CD4-positive, alpha-beta T cell treated with Interleukin-2 at 100 ng/mL for 4 hours (primary cell): Measurements from ENCODE around the gene PLPP2.

Experiments
- DNase-seq: peaks from one replicate; pipeline ENCODE4 v3.0.0-alpha.2; 2020; ENCODE audit warnings: low spot score

PLPP2 gene

DNA sequence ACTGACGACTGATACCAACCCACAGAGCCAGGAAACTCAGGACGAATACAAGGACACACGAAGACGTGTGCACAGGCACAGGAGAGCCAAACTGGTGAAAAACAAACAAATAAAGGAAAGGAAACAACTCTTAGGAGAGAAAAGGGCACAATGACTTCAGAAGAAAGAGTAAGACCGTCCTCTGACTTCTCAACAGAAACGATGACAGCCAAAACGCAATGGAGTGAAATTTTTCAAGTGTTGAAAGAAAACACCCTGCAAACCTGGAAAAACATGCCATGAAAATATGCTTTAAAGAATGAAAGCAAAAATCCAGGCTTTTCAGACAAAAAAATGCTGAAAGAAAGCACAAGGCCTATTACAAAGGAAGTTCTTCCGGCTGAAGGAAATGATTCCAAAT lies 24.6 kb upstream of the PLPP2 start:
- DNase-seq = no peak

DNA sequence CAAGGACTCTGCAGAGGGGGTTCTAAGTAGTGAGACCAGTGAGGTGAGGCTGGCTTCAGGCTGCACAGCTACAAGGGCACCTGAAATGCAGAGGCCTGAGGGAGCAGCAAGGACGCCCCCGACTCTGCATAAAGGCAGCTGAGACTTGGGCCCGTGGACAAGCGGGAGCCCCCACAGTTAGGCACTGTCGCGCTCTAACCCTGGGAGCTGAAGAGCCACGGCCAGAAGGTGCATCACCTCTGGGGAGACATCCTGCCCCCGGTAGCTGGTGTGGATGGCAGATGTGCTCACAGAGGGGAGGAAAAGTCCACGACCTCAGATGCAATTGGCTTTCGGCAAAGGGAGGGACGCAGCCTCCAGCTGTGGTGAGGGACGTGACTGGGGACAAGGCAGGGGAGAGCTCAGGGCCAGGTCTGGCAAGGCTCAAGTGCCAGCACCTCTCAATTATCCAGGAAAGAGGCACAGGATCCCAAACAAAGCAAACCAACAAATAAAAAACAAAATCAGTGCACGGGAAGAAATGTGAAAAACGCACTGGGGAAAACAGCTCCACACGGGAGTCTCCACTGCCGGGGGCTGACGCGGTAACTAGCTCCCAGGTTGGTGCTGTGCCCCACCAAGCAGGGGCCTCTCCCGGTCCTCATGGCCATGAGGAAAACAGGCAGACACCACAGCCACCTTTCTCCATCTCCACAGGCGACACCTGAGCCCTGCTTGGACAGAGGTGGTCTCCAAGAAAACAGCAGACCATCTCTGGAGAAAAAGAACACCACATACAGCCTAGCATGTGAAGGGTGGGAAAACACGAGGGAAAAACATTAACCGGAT lies 23.0 kb upstream of the PLPP2 start:
- DNase-seq = no peak

DNA sequence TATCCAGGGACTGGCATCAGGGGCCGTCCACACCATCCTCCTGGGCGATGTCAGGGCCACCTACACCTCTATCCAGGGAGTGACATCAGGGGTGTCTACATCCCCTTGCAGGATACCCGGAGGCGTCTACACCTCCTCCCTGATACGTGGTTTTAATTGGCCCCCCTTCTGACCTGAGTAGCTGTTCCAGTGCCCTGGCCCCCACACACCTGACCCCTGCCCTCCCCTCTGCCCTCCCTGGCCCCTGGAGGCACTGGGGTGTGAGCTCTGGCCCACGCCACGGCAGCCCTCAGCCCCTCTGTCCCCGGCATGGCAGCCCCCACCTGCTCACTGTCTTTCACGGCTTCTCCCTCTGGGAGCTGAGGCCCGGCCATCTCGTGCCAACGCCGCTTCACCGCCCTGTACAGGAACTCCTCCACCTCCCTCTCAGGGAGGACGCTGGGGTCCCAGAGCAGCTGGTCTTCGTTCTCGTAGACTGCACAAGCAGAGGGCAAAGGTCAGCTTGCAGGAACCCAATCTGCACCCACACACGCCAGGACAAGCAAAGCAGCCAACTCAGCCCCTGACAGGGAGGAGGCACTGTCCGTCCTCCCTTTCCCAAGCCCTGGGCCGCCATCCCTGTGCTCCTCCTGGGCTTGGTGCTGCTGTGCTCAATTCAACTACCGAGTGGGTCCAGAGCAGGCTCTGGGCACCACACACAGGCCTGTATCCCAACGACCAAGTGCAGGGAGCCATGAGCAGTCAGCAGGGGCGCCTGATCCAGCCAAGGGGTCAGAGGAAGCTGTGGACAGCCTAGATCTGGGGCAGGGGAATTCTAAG lies 22.2 kb upstream of the PLPP2 start:
- no peak for DNase-seq

DNA sequence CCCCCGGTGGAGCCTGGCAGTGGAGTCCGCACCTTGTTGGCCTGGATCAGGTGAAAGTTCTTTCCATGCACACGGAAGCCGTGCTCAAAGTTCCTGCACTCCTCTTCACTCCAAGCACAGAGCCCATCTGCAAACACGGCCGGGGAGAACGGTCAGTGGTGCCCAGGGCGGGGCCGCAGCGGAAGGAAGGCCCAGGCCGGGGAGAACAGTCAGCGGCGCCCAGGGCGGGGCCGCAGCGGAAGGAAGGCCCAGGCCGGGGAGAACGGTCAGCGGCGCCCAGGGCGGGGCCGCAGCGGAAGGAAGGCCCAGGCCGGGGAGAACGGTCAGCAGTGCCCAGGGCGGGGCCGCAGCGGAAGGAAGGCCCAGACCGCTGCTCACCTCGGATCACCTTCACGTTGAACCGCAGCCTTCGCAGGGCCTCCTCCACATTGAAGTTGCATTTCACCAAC lies 20.6 kb upstream of the PLPP2 start:
- DNase-seq = no peak

DNA sequence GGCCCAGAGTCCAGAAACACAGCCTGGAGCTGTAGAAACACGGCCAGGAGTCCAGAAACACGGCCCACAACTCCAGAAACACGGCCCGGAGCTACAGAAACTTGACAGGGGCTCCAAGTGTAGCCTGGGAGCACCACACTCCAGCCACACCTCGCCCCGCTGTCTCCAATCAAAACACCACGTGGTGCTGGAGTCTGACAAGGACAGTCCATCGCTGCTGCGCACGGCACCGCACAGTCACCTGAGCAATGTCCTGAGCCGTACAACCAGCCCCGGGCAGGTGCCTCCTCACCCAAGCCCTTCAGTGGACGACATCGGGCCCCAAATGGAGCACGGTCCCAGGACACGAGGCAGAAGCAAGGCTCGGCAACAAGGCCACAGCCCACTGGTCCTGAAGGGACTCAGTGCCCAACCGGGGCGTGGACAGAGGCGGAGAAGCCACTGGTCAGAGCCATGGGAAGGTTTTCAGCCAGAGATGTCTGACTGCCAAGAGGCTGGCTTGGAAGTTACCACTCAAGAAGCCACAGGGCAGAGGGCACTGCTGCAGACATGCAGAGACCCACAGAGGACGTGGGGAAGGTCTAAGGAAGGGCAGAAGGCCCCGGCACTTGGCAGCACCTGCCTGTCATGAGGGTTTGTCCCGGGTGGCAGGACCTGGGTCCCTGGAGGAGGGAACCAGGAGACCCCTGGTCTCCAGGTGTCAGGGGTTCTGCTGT lies 19.7 kb upstream of the PLPP2 start:
- DNase-seq = no peak

DNA sequence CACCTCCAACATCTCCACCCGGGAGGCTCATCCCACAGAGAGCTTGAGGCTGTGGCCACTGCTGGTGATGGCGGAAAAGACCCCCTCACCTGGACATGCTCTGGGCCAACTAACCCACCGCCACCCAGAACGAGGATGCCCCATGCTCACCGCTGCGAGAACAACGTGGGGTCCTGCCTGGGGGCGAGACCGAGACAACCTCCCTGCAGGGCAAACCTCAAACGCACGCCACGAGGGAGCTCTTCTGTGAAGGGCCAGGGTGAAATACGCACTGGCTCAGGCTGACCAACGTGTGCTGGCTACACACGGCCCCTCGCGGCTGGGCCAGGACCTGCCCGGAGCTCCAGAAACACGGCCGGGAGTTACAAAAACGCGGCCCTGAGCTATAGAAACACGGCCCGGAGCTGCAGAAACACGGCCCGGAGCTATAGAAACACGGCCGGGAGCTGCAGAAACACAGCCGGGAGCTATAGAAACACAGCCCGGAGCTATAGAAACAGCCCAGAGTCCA lies 19.0 kb upstream of the PLPP2 start:
- DNase-seq = no peak

DNA sequence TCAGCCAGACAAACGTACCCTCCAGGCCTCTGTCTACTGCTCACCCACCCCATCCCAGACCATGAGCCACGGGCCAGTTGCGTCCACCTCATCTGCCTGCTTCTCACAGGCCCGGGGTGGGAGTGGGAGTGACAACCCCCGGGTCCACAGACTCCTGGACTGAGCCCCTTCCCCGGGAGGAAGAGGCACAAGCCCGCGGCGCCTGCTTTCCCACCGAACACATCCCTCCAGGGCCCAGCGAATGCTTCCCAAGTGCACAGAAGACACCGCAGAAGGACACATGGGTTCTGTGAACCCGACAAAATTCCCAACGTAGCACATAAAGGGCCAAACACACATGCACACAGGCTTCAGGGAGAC lies 18.0 kb upstream of the PLPP2 start:
- DNase-seq = no peak

DNA sequence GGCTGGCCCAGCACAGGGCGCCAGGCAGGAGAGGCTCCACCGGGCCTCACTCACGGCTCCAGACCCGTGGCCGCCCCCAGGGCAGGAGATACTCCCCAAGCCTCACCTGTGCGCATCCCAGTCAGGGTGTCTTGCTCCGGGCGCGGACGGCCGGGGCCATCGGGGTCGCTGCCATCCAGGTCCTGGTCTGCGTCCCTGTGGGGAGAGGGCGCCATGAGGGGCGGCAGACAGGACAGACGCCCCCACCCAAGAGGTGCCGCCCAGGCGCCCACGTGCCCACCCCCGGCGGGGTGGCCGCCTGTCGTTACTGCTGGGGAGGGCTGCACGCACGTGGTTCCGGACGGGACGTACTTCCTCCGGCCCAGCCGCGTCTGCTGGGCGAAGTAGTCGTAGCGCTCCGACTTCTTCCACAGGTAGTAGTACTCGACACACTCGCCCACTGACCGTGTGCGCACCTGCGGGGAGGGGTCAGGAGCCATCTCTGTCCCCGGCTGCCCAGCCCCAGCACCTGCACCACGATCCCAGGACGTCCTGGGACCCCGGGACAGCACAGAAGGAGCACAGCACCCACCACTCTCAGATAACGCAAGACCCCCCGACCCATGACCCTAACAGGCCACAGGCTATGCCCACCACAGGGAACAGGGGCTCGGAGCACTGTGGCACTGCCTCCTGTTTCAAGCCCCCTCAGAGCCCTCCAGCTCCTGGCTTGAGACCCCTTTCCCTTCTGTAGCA lies 17.4 kb upstream of the PLPP2 start:
- no peak for DNase-seq

DNA sequence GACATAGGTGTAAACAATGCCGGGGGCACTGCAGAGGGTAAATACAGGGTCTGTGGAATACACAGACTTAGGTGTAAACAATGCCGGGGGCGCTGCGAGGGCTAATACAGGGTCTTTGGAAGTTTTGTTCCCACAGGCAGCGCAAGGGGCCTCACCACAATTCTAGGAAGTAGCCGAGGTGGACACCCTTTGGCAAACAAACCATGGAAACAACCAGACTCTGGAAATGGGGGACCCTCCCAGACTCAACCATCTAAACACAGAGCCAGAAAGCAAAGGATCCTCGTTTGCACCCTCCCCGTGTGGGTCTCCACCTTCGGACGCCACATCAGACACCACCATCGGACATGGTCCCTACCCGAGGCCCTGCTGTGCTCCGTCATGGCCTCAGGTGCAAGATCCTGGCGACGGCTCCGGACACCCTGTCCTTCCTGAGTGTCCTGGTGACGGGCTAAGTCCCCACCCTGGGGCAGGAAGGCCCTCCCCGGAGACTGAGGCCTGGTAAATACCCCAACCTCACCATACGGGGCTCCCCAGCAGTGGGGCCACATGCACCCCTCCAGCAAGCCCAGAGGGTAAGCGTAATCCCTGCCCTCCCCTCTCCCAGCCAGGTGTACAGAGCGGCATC lies 16.7 kb upstream of the PLPP2 start:
- DNase-seq = no peak

DNA sequence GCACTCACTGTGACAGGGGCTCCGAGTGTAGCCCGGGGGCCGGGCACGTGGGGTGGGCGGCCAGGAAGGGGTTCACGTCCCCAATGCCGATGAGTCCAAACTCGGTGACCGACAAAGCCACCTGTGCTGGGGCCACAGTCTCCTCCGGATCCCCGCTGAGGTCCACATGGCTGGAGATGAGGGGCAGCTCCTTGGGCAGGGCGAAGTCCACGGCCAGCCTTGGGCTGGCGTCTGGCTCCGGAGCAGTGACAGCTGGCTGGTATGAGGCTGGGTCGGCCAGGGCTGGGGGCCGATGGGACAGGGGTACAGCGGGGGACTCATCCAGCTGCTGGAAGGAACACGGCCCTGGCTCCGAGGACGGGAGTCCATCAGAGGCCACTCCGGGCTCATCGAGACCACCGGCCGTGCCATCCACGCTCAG lies 15.9 kb upstream of the PLPP2 start:
- no peak for DNase-seq

DNA sequence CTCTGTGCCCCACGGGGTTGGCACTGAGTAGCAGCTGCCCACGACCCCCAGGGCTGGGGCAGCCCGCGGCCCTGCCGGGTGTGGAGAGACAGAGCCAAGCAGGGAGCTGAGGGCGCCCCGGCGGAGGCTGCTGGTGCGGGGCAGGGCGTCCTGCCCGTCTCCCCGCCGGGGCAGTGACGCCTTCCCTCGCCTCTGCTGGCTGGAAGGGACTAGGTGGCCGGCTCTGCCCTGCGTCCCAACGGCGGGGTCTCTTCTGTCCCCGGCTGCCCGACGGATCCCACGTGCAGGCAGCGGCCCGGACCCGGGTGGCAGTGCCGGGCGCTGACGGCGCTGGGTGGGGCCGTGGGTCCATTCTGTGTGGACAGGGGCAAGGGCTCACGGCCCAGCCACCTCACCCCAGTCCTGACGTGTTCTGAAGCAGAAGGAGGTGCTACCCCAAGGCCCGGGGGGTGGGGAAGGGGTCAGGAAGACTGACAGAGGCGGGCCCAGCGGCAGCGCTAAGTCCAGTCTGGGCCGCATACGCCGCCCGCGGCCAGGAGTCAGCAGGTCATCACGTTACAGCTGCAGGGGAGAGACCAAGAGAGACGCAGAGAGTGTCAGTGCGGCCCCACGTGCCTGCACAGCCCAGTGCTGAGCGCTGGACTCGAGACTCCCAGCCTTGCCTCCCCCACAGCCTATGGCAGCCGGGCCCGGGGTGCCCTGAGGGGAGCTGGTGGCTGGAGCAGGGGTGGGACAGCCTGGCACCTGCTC lies 15.1 kb upstream of the PLPP2 start:
- DNase-seq = no peak

DNA sequence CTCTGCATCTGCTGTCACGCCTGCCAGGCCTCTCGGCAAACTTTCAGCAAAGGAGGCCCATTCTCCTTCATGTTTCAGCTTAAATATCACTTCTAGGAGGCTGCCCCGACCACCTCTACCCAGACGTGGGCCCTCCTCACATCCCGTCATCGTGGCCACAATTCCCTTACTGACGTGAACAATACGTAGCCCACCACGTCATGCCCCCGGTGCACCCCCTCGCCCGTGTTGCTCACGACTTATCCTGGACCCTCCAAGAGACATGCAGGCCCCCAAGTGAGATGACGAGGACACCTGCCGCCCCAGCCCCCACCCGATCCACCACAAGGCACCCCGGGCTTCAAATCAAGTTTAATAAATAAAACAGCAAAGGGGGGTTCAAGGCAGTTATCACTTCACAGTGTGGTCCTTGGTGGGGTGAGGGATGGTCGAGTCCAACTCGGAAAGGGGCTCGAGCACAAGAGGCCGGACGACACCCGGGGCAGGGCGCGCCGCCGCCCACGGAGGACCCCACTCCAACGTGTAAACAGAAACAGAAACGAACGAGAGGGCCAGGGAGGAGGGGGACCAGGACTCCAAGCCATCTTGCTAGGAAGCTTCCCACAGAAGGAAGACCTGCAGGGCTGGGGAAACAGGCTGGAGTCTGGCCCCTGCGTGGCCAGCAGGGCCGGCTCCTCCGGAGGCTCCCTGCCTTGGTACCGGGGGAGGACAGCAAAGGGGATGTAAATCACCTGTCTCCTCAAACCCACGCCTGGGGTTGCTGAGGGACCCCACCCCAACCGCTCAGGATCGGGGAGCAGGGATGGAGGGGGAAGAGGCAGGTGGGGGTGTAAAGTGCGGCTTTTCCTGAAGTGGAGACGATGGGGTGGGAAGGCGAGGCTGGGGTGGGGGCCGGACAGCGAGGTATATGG lies 14.3 kb upstream of the PLPP2 start:
- DNase-seq = no peak

DNA sequence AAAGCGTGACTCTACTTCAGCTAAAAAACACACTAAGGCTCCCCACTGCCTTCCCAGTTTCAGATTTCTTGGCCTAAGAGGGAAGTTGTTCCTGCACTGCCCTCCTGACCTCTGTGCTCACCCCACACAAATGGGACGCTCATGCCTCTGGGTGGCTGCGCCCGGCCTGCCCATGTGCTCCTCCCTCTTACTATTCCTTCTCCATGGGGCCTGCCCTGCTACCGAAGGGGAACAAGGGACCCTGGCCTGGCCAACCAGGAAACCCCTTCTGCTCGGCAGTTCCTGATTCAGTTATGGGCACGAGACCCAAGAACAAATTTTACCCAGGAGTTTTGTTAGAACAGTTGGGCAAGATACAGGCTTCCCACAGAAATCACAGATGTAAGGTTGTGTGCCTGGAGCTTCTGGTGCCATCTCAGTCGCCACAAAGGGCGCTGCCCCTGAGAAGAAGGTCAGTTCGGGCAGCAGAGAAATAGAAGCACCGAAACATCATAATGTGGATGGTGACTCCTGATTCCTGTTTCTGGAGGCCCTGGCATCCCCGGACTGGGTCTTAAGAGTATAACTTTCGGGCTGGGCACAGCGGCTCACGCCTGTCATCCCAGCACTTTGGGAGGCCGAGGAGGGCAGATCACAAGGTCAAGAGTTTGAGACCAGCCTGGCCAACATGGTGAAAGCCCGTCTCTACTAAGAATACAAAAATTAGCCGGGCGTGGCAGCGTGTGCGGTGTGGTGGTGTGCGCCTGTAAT lies 5.4 kb upstream of the PLPP2 start:
- no peak for DNase-seq

DNA sequence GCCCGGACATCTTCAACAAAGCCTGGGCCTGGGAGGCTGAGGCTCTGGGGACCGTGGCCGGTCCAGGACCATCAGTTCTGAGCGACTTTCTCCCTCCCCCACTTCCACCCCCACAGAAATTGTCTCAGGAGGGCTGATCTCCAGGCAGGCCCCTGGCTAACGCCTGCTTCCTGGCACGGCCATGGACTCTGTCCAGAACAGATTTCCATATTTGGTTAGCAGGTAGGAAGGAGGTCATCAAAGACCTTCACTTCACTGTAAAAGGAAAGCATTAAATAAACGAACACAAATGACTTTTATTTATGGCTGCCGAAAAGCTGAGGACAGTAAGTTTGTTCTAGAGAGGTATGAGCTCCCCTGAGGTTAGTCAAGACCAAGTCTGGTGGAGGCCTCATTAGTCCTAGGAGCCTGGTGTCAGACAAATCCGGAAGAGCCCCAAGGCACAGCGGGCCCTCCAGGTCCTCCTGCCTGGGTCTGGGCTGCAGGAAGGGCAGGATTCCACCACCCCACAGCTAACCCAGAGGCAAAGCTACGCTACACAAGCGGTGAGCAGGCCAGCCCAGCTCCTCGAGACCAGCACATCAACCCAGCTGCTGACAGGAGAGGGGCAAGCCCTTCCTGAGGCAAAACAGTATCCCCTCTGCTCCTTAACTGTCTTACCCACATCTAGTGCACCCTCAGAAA lies 4.6 kb upstream of the PLPP2 start:
- DNase-seq = no peak

DNA sequence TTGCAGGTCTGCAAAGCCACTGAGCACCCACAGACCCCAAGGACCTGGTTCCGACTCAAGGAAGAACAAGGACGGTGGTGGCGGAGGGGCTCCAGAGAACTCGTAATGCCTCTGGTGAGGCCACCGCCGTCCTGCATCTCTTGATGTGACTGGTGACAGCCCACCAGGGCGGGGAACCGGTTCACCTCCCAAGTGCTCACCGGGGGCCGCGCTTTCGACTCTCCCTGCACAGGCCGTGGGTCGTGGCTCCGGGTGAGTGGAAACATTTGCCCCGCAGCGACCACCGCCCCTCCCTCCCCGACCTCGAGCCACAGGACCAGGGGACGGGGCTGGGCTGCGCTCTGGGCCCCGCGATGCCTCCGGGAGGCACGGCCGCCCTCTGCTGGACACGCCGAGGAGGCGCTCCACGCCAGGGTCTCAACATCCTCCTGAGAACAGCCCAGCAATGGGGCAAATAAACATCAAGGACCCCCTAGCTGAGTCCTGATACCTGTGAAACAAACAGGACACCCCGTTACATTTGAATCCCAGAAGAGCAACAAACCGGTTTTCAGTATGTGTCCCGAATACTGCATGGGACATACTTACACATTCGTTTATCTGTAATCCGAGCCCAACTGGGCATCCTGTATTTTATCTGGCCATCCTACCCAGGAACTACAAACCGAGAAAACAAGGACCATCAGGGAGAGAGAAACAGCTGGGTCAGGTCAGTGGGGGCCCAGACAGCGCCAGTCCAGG lies 3.9 kb upstream of the PLPP2 start:
- peak; percentile 17 for DNase-seq

DNA sequence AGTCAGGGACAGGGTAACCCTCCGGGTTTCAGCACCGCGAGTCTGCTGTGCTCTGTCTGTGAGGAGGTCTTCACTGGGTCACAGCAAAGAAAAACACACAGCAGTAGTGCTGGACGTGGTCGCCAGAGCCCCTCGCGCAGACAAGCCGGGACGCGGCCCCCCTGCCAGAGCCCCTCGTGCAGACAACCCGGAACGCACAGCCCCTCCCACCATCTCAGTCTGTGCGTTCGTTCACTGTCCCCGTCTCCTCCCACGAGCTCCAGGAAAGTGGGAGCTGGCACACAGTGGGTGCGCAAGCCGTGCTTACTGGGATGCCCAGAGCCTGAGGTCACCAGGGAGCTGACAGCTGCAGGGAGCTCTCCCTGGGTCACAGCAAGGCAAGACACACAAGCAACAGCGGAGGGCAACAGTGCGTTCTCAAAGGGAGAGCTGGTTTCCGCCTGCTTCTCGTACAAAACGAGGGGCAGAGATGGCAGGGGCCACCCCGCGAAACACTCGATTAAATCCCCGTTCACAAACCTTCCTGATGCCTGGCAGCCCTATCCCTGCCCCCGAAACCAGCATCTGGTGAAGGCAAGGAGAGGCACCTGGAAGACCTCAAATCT lies 3.2 kb upstream of the PLPP2 start:
- DNase-seq = no peak
